ENCODE results near the gene NR1I3.
"Not testable (repeated sequence)": the region's sequence is repeated elsewhere in the genome, so short reads cannot be mapped to it uniquely, and the experiment has no call there.

NR1I3 gene

DNA sequence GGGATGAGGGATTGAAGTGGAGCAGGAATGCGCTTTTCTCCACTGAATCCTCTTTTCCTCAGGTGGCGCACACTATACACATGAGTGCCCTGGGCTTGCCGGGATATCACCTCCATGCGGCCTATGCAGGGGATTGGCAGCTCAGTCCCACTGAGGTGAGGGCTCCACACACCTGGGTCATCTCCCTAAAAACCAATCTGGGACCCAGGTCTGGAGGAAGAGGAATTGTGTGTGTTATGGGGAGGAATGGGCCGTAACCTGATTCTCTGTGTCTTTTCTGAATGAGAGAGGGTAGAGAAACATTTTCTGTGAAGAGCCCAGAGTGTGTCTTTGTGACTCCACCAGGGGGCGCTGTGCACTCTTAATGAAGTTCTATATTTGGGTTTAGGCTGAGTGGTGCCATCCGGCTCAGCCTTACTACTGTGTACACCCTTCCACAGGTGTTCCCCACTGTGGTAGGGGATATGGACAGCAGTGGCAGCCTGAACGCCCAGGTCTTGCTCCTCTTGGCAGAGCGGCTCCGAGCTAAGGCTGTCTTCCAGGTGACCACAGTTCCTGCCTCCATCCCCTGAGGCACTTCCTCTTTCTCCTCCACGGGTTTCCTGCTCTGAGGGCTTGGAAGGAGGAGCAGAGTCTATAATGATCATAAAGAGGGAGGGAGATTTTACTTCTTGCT, 10.7 kb downstream of the NR1I3 start:
- TF ChIP-seq, protein P1, sequence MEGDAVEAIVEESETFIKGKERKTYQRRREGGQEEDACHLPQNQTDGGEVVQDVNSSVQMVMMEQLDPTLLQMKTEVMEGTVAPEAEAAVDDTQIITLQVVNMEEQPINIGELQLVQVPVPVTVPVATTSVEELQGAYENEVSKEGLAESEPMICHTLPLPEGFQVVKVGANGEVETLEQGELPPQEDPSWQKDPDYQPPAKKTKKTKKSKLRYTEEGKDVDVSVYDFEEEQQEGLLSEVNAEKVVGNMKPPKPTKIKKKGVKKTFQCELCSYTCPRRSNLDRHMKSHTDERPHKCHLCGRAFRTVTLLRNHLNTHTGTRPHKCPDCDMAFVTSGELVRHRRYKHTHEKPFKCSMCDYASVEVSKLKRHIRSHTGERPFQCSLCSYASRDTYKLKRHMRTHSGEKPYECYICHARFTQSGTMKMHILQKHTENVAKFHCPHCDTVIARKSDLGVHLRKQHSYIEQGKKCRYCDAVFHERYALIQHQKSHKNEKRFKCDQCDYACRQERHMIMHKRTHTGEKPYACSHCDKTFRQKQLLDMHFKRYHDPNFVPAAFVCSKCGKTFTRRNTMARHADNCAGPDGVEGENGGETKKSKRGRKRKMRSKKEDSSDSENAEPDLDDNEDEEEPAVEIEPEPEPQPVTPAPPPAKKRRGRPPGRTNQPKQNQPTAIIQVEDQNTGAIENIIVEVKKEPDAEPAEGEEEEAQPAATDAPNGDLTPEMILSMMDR (IDR thresholded peaks at IDR 0.05; ENCODE audit: insufficient read depth, low read length, poor library complexity, severe bottlenecking), result peak; percentile 69
- peaks cover 12% of the 10 kb centered on the region for H3K36me3 ChIP-seq (ENCODE audit: control insufficient read depth, insufficient read depth, low read length)
- peak overlapping the region; percentile 77 for H3K4me3 ChIP-seq (replicated peaks; ENCODE audit: low read depth, low read length)

DNA sequence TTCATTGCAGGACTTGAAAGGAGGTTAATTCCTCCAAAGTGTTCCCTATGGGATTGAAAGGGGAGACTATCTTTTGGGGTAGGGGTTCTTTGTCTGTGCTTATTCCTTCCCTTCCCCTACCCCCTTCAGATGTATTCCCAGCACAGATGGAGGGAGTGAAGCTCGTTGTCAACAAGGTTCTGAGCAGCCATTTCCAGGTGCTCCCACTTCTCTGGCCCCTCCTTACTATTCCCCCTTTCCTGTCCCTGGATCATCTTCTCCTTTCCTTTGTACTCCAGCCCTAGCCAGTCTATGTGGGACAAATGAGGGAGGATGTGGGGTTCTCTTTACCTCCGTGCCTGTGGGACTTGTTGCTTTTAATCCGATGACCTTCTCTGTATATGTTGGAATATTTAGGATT, 11.2 kb downstream of the NR1I3 start:
- peaks cover 12% of the 10 kb centered on the region for H3K36me3 ChIP-seq (ENCODE audit: control insufficient read depth, insufficient read depth, low read length)
- H3K27me3 ChIP-seq (replicated peaks; ENCODE audit: control insufficient read depth, insufficient read depth, low read length), result no peaks in the 10 kb centered on the region
- TF ChIP-seq, protein P1 (IDR thresholded peaks at IDR 0.05; ENCODE audit: insufficient read depth, low read length, poor library complexity, severe bottlenecking), result no peak
- no peak for DNase-seq (ENCODE audit: extremely low read depth, insufficient read length)
- H3K4me3 ChIP-seq (replicated peaks; ENCODE audit: low read depth, low read length), result peak overlapping the region; percentile 77

More for the DNA sequence above, 10.7 kb downstream of the NR1I3 start:
- H3K27me3 ChIP-seq (replicated peaks; ENCODE audit: control insufficient read depth, insufficient read depth, low read length), result no peaks in the 10 kb centered on the region
- peak; percentile 64 for DNase-seq (ENCODE audit: extremely low read depth, insufficient read length)

DNA sequence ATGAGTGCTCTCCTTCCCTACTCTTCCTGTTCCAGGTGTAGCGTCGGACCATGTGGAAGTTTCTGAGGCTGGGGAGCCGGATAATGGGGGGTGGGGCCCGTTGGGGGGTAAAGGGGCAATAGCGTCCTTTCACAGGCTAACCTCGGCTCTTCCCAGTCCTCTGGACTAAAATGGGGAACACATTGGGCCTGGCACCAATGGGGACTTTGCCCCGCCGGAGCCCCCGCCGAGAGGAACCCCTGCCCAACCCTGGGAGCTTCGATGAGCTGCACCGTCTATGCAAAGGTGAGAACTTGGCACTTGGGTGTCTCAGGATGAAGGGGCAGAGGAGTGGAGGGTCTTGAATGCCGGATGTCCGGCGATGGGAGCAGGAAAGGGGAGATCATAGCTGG, 11.7 kb downstream of the NR1I3 start:
- Histone ChIP-seq H3K4me3 (replicated peaks; ENCODE audit: low read depth, low read length) (peak overlapping the region; percentile 77), H3K36me3 (ENCODE audit: control insufficient read depth, insufficient read depth, low read length) (peaks cover 12% of the 10 kb centered on the region), H3K27me3 (replicated peaks; ENCODE audit: control insufficient read depth, insufficient read depth, low read length) (no peaks in the 10 kb centered on the region)
- peak; percentile 34 for DNase-seq (ENCODE audit: extremely low read depth, insufficient read length)
- TF ChIP-seq, protein P1 (IDR thresholded peaks at IDR 0.05; ENCODE audit: insufficient read depth, low read length, poor library complexity, severe bottlenecking), result no peak

DNA sequence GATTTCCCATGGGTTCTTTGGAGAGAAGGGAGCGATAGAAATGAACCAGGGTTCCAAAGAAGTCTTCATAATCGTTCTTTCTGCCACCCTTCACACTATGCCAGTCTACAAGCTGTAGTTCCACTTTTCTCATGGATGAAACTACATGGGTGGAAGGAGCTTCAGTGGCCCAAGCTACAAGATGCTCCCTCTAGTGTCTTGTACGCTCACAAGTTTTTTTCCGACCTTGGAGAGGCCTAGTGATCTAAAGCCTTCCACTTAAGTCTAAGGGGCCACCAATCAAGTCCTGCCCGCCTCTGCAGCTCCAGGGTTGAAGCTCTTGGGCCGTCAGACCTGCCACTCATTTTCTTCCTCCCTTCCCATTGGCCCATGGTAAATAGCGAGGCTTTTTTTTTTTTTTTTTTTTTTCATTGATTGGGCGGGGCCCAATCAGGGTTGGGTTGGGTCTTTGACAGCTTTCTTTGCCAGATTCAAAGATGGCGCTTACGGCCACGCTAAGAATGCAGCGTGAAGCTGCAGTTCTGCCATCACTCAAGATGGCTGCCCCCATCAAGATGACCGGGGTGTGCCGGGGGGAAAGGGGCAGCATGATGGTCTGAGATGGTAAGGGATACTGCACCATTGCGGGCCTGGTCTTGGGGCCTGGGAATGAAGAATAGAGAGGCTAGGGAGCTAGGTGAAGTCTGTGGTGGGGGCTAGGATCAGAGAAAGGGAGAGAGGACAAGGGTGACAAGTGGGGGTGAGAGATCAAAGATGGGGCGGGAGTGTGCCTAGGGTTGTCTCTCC, 12.3 kb downstream of the NR1I3 start, which contains the start of gene TOMM40L:
Gene TOMM40L (plus strand): TSS at position 527 of the 786 bp plus-strand sequence. CDS start 430 bp downstream, outside the sequence.
- TF ChIP-seq, protein P1 (IDR thresholded peaks at IDR 0.05; ENCODE audit: insufficient read depth, low read length, poor library complexity, severe bottlenecking), result peak; percentile 74
- H3K36me3 ChIP-seq (ENCODE audit: control insufficient read depth, insufficient read depth, low read length), result peaks cover 12% of the 10 kb centered on the region
- peak; percentile 84 for DNase-seq (ENCODE audit: extremely low read depth, insufficient read length)
- H3K27me3 ChIP-seq (replicated peaks; ENCODE audit: control insufficient read depth, insufficient read depth, low read length), result no peaks in the 10 kb centered on the region
- H3K4me3 ChIP-seq (replicated peaks; ENCODE audit: low read depth, low read length), result peak within 1 kb of the TSS; percentile 77

DNA sequence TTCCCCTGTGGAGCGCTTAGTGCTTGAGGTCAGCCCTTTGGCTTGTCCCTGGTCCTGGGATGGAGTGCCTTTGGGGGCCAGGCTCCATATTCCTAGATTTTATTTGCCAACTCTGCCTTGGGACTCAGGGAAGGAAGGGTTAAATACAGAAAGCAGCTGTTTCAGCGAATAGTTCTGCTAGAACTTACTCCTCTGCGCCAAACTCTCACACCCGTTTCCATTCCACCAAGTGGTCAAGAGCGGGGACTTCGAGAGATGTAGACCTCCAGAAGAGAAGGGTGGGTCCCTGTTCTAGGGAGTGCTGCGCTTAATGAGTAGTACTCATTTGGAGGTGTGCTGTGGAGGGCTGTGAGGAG, 12.8 kb downstream of the NR1I3 start:
- H3K36me3 ChIP-seq (ENCODE audit: control insufficient read depth, insufficient read depth, low read length), result peaks cover 11% of the 10 kb centered on the region
- TF ChIP-seq, protein P1 (IDR thresholded peaks at IDR 0.05; ENCODE audit: insufficient read depth, low read length, poor library complexity, severe bottlenecking), result no peak
- H3K27me3 ChIP-seq (replicated peaks; ENCODE audit: control insufficient read depth, insufficient read depth, low read length), result no peaks in the 10 kb centered on the region
- DNase-seq (ENCODE audit: extremely low read depth, insufficient read length), result no peak
- no peak overlapping the region for H3K4me3 ChIP-seq (replicated peaks; ENCODE audit: low read depth, low read length)

DNA sequence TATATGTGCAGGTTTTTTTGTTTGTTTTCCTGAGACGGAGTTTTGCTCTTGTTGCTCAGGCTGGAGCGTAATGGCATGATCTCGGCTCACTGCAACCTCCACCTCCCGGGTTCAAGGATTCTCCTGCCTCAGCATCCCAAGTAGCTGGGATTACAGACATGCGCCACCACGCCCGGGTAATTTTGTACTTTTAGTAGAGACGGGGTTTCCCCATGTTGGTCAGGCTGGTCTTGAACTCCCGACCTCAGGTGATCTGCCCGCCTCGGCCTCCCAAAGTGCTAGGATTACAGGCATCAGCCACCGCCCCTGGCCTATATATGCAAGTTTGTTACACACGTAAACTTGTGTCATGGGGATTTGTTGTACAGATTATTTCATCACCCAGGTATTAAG, 13.3 kb downstream of the NR1I3 start:
- not testable (repeated sequence) for DNase-seq (ENCODE audit: extremely low read depth, insufficient read length); H3K27me3 ChIP-seq (replicated peaks; ENCODE audit: control insufficient read depth, insufficient read depth, low read length); H3K4me3 ChIP-seq (replicated peaks; ENCODE audit: low read depth, low read length); H3K36me3 ChIP-seq (ENCODE audit: control insufficient read depth, insufficient read depth, low read length)
